NCI-H510A treated with DMSO at 0.1 percent for 48 hours (cell line): Measurements from ENCODE around the gene HDAC1.
"Not testable (repeated sequence)": the region's sequence is repeated elsewhere in the genome, so short reads cannot be mapped to it uniquely, and the experiment has no call there.

Source experiments
- DNase-seq: peaks from one replicate; lab custom pipeline; 2025; lab: John Stamatoyannopoulos, UW

Gene HDAC1

DNA sequence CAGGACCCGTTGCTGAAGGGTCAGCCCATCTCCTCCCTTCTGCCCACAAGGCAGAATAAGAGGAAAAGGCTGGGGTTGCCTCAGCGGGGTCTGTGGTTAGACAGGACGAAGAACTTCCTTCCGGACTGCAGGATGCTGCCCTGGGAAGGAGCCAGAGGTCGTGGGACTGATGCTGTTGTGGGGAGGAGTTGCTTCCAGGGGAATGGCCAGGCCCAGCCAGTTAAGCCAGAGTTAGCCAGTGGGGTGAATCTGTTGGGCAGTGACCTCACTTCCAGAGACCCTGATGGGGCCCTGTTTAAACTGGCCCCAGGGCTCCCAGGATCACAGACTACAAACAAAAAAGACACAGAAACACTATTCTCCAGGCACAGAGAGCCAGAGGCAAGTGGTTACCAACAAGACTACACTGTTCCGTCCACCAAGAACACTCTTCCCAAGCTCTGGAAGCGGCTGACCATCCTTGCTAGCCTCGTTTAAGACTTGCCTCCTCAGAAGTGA, 57.4 kb downstream of the HDAC1 start:
- no peak for DNase-seq

DNA sequence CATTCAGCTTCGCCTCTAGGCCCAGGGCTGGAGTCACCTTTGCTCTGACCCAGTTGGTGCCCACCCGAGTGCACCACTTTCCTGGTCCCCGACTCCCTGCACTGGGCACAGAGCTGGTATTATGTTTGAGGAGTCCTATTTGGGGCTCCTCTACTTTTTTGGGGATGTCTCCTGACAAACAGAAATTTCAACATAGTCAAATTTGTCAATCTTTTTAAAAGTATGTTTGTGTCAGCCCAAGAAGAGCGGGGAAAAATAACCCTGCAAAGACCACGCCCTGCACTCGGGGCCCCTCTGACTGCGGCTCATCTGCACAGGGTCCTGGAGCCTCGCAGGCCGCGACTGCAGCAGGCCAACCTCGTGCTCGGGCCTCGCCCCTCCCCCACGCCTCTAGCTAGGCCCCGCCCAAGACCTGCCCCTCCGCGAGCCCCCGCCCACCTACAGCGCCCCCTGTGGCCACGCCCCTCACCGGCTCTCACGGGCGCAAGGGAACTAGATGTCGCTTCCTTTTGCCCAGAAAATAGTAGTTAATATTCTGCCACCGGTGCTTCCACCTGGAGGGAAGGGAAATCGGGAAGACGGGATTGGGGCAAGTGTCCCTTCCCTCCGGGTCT, 59.0 kb downstream of the HDAC1 start:
- no peak for DNase-seq

DNA sequence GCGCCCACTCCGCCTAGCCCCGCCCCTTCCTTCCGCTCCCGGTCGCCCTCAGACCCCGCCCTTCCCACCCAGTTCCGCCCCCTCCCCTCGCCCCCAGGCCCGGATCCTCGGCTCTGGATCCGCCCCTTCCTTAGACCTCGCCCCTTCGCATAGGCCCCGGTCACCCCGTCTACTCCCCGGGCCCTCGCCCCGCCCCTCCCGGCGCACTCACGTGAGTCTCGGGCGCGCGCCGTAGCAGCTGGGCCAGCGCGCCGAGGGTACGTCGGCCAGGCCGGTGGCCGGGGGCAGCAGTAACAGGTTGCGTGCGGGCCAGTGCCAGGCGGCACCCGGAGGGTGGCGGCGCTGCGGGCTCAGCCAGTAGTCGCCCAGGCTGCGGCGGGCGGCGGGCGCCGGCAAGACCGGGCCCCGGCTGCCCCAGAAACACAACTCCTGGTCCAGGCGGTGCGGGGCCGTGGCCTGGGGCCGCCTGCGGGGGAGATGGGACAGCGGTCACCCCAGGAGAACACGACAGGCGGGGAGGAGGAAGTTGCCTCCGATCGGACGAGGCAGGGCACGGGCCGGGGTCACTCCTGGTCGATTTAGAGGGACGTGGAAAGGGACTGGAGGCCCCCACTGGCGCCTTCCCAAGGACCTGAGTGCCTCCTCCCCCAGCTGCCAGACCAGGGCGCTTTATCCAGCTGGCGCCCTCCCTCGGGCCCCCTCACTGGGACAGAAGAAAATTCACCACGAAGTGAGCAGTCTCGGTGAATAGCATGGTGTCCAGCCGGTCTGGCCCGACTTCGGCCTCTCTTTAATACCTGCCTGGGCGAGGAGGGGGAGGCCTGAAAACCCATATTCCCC, 59.7 kb downstream of the HDAC1 start:
- DNase-seq, result peak; percentile 73

GRCh38 chr1:32352239-32352745, 60.4 kb downstream of the HDAC1 start:
- no peak for DNase-seq

DNA sequence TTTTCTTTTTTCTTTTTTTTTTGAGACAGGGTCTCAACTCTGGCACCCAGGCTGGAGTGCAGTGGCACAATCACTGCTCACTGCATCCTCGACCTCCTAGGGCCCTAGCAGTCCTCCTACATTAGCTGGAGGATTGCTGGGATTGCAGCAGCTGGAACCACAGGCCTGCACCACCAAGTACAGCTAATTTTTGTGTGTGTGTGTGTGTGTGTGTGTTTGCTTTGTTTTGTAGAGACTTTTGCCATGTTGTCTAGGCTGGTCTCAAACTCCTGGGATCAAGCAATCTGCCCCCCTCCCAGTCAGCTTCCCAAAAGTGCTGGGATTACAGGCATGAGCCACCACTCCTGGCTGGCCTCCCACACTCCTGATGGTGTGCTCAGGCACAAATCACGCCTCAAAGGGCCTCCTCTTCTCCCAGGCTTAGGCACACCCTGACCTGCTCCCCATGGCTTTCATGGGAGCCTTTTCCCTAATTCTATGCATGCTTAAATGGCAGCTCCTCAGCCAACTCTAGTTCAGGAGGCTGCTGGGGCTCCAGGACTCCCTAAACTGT, 61.0 kb downstream of the HDAC1 start:
- DNase-seq, result no peak

DNA sequence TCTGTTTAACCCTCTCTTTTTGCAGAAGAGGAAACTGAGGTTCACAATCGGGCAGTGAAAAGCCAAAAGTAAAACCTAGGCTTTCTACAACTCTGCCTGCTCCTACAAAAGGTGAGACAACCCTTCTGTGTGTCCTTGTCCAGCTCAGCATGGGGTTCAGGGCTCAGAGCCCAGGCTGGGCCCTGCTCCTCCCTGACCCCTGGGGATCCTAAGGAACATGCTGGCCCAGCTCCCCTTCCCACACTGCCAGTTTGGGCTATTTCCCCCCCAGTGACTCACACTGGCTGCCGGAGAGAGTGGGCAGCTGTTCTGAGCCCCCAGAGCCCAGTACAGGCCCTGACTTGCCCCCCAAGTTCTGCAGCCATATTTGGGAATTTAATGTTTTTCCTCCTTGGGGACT, 61.5 kb downstream of the HDAC1 start:
- DNase-seq, result no peak

- DNase-seq, result no peak
Observed at GRCh38 chr1:32353886-32354570, 62.1 kb downstream of the HDAC1 start.

DNA sequence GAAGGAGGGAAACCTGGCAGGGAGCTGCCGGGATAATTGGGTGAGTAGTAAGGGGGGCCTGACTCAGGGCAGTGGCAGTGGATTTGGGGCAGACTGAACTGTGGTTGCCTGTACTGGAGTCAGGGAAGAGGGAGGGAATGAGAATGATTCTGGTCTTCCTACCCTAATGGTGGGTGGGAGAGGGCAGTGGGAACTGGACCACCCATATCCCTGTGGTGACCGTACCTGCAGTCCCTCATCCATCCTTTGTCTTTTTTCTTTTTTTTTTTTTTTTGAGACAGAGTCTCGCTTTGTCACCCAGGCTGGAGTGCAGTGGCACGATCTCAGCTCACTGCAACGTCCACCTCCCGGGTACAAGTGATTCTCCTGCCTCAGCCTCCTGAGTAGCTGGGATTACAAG, 63.9 kb downstream of the HDAC1 start:
- not testable (repeated sequence) for DNase-seq

DNA sequence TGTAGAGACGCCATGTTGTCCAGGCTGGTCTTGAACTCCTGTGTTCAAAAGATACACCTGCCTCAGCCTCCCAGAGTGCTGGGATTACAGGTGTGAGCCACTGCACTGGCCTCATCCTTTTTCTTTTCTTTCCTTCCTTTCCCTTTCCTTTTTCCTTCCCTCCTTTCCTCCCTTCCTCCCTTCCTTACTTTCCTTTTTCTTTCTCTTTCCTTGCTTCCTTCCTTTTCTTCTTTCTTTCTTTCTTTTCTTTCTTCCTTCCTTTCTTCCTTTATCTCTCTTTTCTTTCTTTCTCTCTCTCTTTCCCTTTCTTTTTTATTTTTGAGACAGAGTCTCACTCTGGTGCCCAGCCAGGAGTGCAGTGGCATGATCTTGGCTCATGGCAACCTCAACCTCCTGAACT, 64.6 kb downstream of the HDAC1 start:
- no peak for DNase-seq

DNA sequence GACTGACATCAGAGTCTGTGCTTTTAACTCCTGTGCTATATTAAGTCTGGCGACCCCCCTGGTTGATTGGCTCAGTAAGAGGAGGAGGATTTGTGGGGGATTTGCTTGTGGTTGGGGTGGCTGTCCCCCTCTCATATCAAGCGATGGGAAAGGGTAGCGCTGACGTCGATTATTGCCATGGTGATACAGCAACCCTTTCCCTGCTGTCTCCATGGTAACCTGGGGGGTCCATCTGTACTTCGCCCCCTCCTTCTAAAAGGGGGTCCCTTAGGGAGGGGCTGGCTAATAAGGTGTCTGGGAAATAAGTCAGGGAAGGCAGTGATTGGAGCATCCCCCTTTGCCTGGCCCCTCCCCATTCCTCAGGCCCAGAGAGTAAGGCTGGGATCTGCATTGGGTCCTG, 65.7 kb downstream of the HDAC1 start:
- no peak for DNase-seq

GRCh38 chr1:32358435-32358834, 66.6 kb downstream of the HDAC1 start:
- no peak for DNase-seq

DNA sequence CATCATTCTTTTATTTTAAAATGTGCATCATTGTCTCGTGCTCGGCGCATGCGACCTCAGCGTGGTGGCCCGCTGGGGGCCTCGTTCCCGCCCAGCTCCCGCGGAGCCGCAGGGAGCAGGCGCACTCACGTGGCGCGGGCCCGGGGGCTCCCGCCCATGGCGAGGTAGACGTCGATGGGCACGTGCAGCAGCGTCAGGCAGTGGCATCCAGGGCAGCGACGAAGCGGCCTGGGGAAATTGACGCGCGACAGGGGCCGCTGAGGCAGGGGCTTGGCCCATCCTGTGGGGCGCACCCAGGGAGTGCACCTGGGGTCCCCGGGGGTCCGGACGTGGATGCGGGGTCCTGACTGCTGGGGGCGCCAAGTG, 69.4 kb downstream of the HDAC1 start:
- DNase-seq, result no peak

DNA sequence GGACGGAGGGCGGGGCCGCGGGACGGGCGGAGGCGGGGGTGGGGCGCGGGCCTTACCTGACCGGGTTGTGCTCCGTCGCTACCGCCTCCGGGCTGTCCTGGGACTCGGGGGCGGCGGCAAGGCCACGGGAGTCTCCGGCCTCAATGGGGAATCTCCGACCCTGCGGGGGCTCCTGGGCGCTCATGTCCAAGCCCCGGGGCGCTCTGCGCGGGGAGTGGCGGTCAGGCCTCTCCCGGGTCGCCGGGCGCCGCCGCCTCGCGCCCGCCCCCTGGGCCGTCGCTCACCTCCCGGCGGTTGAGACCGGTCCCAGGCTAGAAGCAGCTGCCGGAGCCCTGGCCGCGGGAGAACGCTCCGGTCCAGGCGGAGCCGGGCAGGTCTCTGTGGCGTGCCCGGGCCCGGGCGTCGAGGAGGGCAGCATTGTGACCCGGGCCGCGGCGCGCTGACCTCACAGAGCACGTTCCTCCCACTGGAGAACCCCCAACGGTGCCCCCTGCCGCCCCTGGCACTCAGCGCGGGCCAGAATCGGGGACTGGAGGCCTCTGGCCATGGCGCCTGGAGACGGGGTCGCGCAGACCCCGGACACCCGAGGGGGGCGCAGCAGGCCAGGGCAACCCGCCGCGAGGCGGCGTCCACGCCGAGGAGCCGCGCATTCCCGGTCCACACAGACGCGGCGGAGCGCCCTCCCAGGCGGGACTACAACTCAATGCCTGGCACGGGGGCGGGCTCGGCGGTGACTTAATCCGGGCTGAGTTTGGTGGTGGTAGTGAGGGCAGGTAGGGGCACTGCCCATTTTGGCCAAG, 70.0 kb downstream of the HDAC1 start:
- DNase-seq, result no peak

GRCh38 chr1:32362474-32363313, 70.8 kb downstream of the HDAC1 start, which contains the start of the genes FAM229A and TSSK3:
FAM229A (minus strand) TSS chr1:32362485; CDS start chr1:32362091, 394 bp downstream.
TSSK3 (plus strand) TSS chr1:32362539; CDS start chr1:32362702, 163 bp downstream.
- DNase-seq, result no peak

- DNase-seq, result no peak
Observed at GRCh38 chr1:32363713-32364112, 71.8 kb downstream of the HDAC1 start.

DNA sequence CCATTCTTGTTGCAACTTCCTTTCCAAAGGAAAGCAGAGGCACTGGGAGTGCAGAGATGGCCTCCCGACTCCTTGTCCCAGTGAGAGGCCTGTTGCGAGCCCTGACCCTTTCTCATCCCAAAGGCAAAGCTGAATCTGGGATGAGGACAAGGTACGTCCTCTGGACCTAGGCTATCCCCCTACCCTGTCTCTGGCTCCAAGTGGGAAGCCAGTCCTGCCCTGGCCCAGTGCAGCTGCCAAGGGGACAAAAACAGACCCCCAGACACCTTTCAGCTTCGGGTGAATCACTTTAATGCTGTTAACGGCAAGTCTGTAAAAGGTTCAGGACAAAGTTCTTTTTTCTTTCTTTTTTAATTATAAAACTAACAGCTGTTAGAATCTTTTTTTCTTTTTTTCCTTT, 73.0 kb downstream of the HDAC1 start:
- no peak for DNase-seq

DNA sequence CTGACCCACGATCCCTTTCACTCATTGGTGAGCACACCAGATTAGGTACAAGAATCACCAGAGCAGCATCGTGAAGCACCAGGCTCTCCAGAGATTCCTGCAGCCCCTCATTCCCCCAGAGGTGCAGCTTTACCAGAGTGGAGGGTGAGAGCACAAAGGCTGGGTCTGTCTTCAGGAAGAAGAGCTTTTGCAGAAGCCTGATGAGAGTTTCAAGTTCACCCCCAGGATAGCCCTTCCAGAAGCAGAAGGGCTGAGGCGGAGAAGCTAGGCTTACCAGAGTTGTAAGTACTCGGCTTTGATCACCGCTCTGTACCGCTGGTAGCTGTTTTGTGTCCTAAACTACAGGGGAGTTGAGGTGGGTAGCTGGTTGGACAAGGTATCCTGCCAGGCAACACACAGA, 73.6 kb downstream of the HDAC1 start:
- no peak for DNase-seq

- no peak for DNase-seq
Observed at GRCh38 chr1:32367912-32368635, 76.2 kb downstream of the HDAC1 start.

DNA sequence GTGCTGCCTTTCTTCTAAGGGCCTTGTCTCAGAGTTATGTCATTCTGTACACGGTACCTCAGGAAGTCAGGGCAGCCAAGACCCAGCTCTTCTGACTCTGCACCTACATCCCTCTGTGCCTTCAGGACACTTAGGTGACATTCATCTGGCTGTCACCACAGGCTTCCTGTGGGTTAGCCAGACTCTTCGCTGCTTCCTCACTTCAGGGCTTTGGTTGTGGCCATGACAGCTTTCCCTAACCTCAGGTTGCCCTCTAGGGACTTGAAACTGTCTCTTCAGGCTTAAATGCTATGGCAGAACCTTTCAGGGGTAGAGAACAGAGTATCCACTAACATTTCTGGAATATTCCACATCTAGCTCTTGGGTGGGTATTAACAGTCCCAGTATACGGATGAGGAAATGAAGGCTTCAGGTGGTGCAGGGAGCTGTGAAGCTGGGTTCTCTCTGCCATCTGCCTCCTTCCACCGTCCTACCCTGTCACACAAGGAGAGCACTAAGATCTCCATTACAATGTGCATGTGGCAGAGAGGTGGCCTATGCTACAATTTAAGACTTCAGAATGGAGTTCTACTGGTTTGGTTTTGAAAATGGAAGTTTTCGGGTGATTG, 80.4 kb downstream of the HDAC1 start:
- no peak for DNase-seq
